Superior temporal gyrus (tissue), 1 donor: ENCODE measurements around the gene PARD3B.

Experiments
- DNase-seq: peaks from one replicate; pipeline ENCODE4 v3.0.0-alpha.2; 2016; ENCODE audit errors: extremely low spot score

The PARD3B gene

GRCh38 chr2:205129531-205129930 lies 584.3 kb downstream of the PARD3B start:
- DNase-seq: no peak

DNA sequence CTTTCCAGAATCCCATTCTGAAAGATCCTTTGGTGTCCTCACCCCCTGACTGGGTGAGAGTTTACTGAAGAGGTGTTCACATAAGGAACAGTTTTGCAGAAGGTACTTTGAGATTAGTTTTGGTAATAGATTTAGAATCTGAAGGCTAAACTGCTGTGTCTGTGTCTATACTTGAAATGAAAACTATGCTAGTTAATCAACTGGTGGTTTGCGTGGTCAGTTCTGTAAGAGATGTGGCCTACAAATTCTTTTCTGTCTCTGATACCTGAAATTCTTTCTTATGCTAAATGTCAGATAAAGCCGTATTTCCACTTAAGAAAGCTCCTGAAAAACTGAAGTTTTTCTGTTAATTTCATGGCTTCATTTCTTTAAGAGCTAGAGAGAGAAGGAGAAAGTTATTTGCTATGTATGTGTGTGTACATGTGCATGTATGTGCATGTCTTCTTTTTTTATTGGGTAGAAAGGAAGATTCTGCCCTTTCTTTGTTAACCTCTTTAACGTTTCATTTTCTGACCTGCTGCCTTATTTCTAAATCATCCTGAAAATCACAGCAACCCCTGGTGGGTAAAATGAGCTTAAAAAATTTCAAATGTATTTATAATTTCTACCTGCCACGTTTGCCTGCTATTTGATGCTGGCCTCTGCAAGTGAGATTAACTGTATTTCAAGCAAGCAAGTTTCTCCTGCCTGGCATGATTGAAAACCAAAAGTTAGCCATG lies 585.0 kb downstream of the PARD3B start:
- no peak for DNase-seq

DNA sequence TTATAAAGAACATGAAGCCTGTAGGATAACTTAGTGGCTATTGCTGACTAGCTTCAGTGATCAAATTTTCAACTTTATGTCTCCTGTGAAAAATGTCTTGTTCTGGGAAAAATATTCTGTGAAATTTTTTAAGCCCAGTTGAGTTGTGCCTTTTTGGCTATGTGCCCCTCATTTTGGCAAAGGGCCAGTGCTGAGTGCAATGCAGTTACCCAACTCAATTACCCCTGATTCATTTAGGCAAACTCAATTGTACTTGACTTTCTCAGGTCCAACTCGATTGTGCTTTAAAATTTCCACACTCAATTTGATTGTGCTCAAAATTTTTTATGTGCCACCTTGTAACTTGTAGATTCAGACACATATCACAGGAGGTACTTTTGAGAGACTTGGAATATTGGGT lies 588.3 kb downstream of the PARD3B start:
- no peak for DNase-seq

DNA sequence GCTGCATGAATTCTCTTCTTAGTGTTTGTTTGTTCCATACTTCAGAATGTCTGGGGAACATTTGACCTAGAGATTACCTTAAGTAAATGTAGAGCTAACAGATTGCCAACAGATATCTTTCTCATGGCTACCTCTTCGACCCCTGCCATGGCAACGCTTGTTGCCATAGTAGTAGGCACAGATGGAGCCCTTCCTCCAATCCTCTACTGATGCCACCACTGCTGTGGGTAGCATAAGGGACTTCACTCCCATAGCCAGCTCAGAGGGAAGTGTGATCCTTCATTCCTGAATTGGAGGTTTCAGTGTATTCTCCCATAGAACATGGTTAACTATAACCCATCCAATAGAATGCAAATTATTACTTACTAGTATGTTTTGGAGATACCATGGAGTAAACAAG lies 593.5 kb downstream of the PARD3B start:
- DNase-seq: no peak

GRCh38 chr2:205139822-205140463 lies 594.7 kb downstream of the PARD3B start:
- no peak for DNase-seq

- DNase-seq: no peak
Measured at GRCh38 chr2:205141381-205141780, 596.1 kb downstream of the PARD3B start.

- DNase-seq: no peak
Measured at GRCh38 chr2:205145888-205146287, 600.6 kb downstream of the PARD3B start.

- no peak for DNase-seq
Measured at GRCh38 chr2:205148755-205149154, 603.5 kb downstream of the PARD3B start.

DNA sequence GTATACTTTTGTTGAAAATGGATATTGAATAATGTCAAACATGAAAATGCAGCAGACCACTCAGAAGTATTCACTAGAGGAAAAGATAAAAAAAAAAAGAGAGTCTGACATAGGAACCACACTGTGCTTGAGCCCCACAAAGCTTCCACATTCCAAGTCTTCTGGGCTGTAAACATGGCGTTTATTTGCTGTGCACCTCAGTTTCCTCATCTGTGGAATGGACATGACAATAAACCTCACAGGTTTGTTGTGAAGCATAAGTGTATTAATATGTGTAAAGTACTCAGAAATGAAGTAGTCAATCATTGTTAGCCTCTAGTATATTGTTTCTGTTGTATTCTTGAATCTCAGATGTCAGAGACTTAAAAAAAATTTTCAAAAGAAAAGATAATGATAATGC lies 611.2 kb downstream of the PARD3B start:
- no peak for DNase-seq

- no peak for DNase-seq
Measured at GRCh38 chr2:205158404-205158803, 613.1 kb downstream of the PARD3B start.

GRCh38 chr2:205161156-205161839 lies 616.0 kb downstream of the PARD3B start:
- no peak for DNase-seq

- DNase-seq: no peak
Measured at GRCh38 chr2:205166745-205167144, 621.5 kb downstream of the PARD3B start.

DNA sequence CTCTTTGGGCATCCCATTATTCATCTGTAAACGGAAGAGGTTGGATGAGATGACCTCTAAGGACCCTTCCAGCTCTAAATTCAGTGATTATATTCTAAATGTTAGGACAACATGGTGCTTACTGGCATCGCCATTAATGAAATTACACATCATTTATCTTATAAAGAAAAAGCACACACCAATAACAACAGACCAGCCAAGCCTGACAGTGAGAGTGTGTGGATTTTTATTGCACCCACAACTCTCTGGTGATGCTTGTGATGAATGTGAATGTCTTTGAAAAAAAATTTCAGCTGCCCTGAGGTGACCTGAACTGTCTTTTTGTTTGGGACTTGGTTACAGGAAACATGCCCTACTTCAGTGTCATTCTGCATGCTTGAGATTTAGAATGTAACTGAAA lies 623.7 kb downstream of the PARD3B start:
- no peak for DNase-seq

DNA sequence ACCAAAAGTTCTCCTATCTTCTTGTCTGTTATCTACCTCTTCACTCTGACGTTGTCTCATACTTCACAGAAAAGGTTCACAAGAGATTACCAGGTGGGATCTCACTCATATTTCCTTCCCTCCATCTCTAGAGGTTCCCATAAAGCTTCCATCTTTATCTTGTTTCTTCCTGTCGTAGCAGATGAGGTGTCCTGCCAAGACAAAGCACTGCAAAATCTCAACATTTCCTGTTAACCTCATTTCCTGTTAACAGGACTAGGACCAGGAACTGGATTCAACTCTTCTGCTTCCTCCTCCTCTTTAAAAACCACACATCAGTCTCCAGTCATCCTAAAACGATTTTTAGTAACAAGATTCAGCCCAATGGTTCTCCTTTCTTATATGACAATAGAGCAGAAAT lies 624.2 kb downstream of the PARD3B start:
- DNase-seq: no peak

GRCh38 chr2:205170399-205170798 lies 625.1 kb downstream of the PARD3B start:
- no peak for DNase-seq

GRCh38 chr2:205171261-205171940 lies 626.1 kb downstream of the PARD3B start:
- DNase-seq: no peak

DNA sequence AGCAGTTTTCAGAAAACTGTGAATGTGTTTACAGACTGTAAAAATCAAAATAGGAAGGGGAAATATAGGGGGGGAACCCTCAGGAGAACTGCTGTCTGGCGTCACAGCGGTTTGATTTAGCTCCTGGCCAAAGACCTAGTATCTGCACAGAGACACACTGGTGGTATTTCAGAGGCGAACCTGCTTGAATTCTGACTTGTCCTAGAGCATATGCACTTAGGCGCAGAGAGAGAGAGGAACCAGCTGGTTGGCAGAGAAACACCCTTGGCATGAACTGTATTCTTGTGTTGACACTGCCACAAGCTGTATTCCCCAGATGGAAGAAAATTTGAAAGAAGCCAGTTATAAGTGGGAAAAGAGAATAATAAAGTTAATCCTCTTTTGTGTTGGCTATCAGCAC lies 630.6 kb downstream of the PARD3B start:
- no peak for DNase-seq

GRCh38 chr2:205176546-205176945 lies 631.3 kb downstream of the PARD3B start:
- no peak for DNase-seq

GRCh38 chr2:205177546-205177945 lies 632.3 kb downstream of the PARD3B start:
- DNase-seq: no peak

DNA sequence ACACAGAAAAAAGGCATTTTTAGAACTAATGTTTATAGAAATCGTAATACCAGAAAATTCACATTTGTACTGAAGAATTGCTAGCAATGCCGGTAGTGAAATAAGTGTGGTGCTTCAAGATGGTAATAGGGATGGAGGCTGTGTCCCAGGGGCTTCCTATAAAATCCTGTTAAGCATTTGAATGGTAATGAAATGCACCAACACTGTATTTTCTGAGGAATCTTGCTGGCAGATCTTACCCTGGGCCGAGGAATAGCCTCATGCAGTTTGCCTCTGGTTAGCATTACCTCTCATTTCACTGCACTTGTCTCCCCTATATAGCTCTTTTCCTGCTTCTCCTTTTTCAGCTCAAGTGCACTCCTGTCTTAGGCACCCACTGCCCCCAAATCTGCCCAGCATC lies 635.5 kb downstream of the PARD3B start:
- no peak for DNase-seq

- DNase-seq: no peak
Measured at GRCh38 chr2:205187731-205188130, 642.5 kb downstream of the PARD3B start.
